ENCODE data around the gene RYR3. TPM values are rescaled to one million over a fixed set of nuclear protein-coding genes. Genes with fewer than 3 reads are reported as not detected.
"Not testable (repeated sequence)": the region's sequence is repeated elsewhere in the genome, so short reads cannot be mapped to it uniquely, and the experiment has no call there.

Gene RYR3
- total RNA-seq, 4 donors from 2014 or later: 3.7 to 7.2 (median 4.5) TPM

DNA sequence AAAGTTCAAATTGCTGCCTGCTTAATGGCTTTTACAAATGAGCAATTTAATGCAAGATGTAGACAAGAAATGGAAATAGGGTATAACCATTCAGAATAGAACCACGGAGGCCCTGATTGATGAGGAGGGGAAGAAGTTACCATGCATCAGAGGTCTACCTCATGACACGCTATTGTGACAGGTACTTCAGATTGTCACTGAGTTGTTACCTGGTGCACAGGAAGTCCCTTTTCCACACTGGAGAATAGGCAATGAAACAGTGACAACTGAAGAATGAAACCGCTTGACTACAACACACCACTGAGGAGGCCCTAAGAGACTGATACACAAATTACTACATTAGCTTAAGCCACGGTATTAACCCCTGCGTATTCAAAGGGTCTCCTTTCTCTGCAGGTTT is 251.2 kb downstream of the RYR3 start:
- DNase-seq (ENCODE audit: extremely low spot score): no peak
- no peaks in the 10 kb centered on the region for H3K4me1 ChIP-seq
- H3K27ac ChIP-seq (replicated peaks in 1 of 4): no peak overlapping the region
- H3K27me3 ChIP-seq: no peaks in the 10 kb centered on the region
- H3K36me3 ChIP-seq: no peaks in the 10 kb centered on the region
- 91% methylated on average over 5 of the region's 5 CpGs for WGBS
- H3K9me3 ChIP-seq: no peaks in the 10 kb centered on the region
- no peak overlapping the region for H3K4me3 ChIP-seq
- intact Hi-C loops (cut with DNase I): no loop called here
- no peak for TF ChIP-seq POLR2AphosphoS5 (IDR thresholded peaks at IDR 0.05)
- TF ChIP-seq, protein P1, sequence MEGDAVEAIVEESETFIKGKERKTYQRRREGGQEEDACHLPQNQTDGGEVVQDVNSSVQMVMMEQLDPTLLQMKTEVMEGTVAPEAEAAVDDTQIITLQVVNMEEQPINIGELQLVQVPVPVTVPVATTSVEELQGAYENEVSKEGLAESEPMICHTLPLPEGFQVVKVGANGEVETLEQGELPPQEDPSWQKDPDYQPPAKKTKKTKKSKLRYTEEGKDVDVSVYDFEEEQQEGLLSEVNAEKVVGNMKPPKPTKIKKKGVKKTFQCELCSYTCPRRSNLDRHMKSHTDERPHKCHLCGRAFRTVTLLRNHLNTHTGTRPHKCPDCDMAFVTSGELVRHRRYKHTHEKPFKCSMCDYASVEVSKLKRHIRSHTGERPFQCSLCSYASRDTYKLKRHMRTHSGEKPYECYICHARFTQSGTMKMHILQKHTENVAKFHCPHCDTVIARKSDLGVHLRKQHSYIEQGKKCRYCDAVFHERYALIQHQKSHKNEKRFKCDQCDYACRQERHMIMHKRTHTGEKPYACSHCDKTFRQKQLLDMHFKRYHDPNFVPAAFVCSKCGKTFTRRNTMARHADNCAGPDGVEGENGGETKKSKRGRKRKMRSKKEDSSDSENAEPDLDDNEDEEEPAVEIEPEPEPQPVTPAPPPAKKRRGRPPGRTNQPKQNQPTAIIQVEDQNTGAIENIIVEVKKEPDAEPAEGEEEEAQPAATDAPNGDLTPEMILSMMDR (IDR thresholded peaks at IDR 0.05): no peak
- TF ChIP-seq POLR2A (IDR thresholded peaks at IDR 0.05; ENCODE audit: low read depth): no peak
- TF ChIP-seq EP300 (IDR thresholded peaks at IDR 0.05): no peak

GRCh38 chr15:33565094-33565493 is 254.3 kb downstream of the RYR3 start:
- H3K27me3 ChIP-seq: no peaks in the 10 kb centered on the region
- 67% methylated on average over 3 of the region's 3 CpGs for WGBS
- no peak overlapping the region for H3K27ac ChIP-seq (replicated peaks in 1 of 4)
- H3K4me3 ChIP-seq: no peak overlapping the region
- H3K9me3 ChIP-seq: no peaks in the 10 kb centered on the region
- no peak for TF ChIP-seq EP300 (IDR thresholded peaks at IDR 0.05)
- TF ChIP-seq, protein P1 (IDR thresholded peaks at IDR 0.05): no peak
- TF ChIP-seq POLR2AphosphoS5 (IDR thresholded peaks at IDR 0.05): no peak
- TF ChIP-seq POLR2A (IDR thresholded peaks at IDR 0.05; ENCODE audit: low read depth): no peak
- no peaks in the 10 kb centered on the region for H3K36me3 ChIP-seq
- no peaks in the 10 kb centered on the region for H3K4me1 ChIP-seq
- no peak for DNase-seq (ENCODE audit: extremely low spot score)
- intact Hi-C loops (cut with DNase I): no loop called here

DNA sequence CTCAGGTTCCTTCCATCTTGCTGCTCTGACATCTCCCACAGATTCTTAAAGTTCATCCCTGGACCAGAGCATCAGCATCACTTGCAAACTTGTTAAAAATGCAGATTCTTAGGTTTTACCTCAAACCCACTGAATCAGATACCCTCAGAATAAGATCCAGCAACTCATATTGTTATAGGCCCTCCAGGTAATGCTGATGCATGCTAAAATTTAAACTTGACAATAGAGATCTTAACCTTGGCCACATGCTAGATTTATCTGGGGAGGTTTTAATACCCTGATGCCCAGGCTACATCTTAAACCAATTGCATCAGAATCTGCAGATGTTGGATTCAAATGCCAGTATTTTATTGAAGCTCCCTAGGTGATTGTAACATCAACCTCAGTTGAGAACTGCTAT is 256.9 kb downstream of the RYR3 start:
- H3K4me3 ChIP-seq: no peak overlapping the region
- no peaks in the 10 kb centered on the region for H3K4me1 ChIP-seq
- TF ChIP-seq, protein P1 (IDR thresholded peaks at IDR 0.05): no peak
- TF ChIP-seq POLR2A (IDR thresholded peaks at IDR 0.05; ENCODE audit: low read depth) (no peak), EP300 (IDR thresholded peaks at IDR 0.05) (no peak), POLR2AphosphoS5 (IDR thresholded peaks at IDR 0.05) (no peak)
- H3K27me3 ChIP-seq: no peaks in the 10 kb centered on the region
- no peaks in the 10 kb centered on the region for H3K9me3 ChIP-seq
- H3K27ac ChIP-seq (replicated peaks in 1 of 4): no peak overlapping the region
- H3K36me3 ChIP-seq: no peaks in the 10 kb centered on the region
- no peak for DNase-seq (ENCODE audit: extremely low spot score)
- intact Hi-C loops (cut with DNase I): no loop called here

- WGBS: 77% methylated on average over 1 of the region's 1 CpG
- no peak overlapping the region for H3K4me3 ChIP-seq
- no peaks in the 10 kb centered on the region for H3K27me3 ChIP-seq
- no peaks in the 10 kb centered on the region for H3K4me1 ChIP-seq
- H3K9me3 ChIP-seq: no peaks in the 10 kb centered on the region
- no peaks in the 10 kb centered on the region for H3K36me3 ChIP-seq
- TF ChIP-seq POLR2AphosphoS5 (IDR thresholded peaks at IDR 0.05): no peak
- TF ChIP-seq, protein P1 (IDR thresholded peaks at IDR 0.05): no peak
- no peak for TF ChIP-seq POLR2A (IDR thresholded peaks at IDR 0.05; ENCODE audit: low read depth)
- TF ChIP-seq EP300 (IDR thresholded peaks at IDR 0.05): no peak
- no peak overlapping the region for H3K27ac ChIP-seq (replicated peaks in 1 of 4)
- intact Hi-C loops (cut with DNase I): no loop called here
- DNase-seq (ENCODE audit: extremely low spot score): no peak
These were observed 258.3 kb downstream of the RYR3 start for GRCh38 chr15:33569036-33569435.

DNA sequence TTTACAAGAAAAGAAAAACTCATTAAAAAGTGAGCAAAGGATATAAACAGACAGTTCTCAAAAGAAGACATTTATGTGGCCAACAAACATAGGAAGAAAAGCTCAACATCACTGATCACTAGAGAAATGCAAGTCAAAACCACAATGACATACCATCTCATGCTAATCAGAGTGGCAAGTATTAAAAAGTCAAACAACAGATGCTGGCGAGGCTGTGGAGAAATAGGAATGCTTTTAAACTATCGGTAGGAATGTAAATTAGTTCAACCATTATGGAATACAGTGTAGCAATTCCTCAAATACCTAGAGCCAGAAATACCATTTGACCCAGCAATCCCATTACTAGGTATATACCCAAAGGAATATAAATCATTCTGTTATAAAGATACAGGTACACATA is 267.1 kb downstream of the RYR3 start:
- WGBS: 88% methylated on average over 2 of the region's 2 CpGs
- H3K27ac ChIP-seq (replicated peaks in 1 of 4); DNase-seq (ENCODE audit: extremely low spot score); H3K36me3 ChIP-seq; H3K9me3 ChIP-seq; intact Hi-C loops (cut with DNase I); H3K27me3 ChIP-seq; H3K4me3 ChIP-seq; H3K4me1 ChIP-seq: not testable (repeated sequence)

All from esophagus muscularis mucosa (tissue), 4 donors.